GM19193 (cell line): ENCODE data around the gene TMEM54.

Experiments
- POLR2A ChIP-seq: IDR thresholded peaks from 4 replicates; pipeline ENCODE4 v1.6.1; 2011; ENCODE audit not compliant: insufficient read depth, insufficient read length; ENCODE audit errors: extremely low read depth

The TMEM54 gene

DNA sequence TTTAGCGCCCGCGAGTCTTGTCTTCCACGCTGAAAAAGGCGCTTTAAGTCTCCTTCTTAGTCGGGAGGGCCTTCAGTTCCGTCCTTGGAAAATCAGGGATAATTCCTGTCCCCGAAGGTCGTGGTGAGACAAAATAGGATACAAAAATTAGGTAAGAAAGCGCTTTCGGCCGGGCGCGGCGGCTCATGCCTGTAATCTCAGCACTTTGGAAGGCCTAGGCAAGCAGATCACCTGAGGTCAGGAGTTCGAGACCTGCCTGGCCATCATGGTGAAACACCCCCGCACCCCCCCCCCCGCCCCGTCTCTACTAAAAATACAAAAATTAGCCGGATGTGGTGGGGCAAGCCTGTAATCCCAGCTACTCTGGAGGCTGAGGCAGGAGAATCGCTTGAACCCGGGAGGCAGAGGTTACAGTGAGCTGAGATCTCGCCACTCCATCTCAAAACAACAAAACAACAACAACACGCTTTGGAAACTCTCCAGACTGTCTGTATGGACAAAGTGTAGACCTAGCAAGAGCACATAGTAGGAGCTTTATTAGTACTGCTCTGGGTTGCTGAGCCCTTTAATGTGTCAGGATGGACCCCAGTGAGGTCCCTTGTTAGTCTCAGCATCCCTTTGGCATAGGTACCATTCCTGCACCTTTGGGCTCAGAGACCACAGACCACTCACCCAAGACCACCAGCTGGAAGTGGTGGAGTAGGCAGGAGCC lies 790 bp upstream of the TMEM54 start:
- TF ChIP-seq POLR2A, result no peak

DNA sequence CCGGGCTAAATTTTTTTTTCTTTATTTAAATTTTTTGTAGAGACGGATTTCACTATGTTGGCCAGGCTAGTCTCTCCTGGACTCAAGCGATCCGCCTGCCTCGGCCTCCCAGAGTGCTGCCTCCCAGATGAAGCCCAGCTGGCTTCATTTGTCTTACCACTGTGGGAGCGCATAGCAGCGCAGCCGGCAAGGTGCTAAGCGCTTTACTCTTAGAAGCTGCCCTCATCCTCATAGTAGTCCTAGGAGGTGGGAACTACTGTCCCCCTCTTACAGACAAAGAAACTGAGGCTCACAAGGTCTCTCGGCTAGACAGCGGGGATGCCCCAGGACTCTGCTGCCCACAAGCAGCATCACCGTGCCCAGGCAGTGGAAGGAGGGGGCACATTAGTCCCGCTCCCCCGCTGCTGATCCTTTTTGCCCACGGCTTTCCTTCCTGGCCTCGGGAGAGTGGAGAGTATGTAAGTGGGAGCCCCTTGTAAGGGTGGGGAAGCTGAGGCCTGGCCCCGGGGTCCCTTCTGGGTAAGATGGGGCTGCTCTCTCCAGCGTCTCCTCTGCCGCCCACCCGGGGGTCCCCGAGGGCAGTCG lies 726 bp downstream of the TMEM54 start:
- TF ChIP-seq POLR2A, result no peak

DNA sequence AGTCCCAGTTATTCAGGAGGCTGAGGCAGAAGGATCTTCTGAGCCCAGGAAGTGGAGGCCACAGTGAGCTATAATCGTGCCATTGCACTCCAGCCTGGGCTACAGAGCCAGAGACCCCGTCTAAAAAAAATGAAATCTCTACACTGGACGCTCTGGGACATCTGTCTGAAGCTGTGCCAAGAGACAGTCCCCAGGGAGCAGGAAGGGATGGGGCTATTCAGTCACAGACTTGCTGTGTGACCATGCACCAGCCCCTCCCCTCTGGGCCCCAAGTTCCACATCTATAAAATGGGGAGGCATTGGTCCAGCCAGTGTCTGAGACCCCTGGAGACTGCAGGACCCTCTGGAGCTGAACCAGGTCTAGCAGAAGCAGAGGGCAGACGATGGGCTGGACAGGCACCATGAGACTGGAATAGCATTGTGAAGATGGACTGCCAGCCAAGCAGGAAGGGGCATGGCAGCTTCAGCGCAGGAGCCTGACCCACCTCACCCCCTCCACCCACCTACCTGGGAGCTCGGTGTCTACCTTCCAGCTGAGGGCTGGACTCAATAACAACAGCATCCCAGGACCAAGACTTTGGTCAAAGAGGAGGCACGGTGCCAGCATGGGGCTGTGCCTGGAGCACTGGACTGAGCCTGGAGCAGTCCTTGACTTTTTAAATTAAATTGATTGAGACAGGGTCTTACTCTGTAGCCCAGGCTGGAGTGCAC lies 1.4 kb downstream of the TMEM54 start:
- TF ChIP-seq POLR2A, result no peak

DNA sequence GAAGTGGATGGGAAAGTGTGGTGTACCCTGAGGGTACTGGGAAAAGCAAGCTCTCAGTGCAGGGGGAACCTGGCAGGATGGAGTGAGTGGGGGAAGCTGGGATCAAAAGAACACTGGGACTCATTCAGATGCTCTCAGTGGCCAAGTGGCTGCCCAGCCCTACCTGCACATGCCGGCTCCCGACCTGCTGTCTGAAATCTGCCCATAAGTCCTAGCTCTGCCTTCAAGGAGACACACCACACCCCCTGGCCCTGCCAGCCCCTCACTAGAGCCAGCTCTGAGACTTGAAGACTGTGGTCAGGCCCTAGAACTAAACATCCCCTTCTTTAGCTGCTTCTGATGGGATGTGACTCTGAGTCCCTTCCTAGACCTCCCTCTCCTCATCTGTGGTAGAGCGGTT lies 2.2 kb downstream of the TMEM54 start:
- no peak for TF ChIP-seq POLR2A

DNA sequence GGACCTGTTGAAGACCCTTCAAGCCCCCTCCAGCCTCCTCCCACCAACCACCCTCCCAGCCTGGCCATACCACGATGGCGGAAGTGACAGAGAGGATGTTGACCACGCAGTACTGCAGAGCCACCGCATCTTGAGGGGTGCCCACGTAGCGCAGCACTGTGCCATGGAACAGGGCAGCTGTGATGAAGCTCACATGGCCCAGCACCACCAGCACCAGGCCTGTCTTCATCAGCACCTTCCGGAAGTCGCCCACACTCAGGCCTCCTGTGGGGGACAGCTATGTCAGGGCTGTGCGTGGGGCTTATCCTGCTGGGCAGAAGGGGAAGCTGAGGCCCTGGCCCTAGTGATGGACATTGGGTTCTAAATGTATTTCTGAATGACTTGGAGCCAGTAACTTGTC lies 3.1 kb downstream of the TMEM54 start:
- TF ChIP-seq POLR2A, result no peak

DNA sequence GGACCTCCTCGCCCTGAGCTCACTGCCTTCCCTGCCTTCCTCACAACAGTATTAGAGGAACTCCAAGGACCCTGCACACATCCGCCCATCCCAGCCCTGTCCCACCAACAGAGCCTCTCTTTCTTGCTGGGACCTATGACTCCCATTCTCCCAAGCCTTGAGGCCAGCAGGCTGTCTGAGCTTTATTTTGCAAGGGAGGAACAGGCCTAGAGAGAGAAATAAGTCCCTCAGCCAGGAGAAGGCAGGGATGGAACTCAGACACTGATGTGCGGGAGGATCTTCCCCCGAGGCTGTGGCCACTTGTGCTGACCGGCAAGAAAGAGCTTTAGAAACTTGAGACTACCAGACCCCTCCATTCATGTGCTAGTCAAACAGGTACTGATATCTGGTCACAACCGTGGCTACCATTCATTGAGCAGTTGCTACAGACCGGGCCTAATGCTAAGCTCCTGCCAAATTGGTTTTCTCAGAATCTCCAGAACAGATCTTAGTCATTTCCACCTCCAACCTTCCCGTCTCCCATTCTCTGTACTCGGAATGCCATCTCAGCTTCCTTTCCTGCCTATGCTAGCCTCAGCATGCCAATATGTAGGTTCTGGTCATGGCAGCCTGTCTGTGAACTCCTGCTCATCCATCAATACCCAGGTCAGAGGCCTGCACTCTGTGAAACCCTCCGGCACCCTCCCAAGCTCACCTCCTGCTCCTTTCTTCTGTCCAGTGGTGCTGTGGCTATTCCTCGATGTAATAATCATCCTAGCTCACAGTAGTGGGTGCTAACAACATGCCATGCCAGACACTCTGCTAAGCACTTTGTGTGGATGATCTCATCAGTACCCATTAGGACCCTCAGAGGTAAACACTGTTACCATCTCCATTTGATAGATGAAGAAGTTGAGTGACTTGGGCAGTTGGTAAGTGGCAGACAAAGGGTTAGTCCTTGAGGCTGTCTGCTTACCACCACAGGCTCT lies 3.8 kb downstream of the TMEM54 start:
- no peak for TF ChIP-seq POLR2A

DNA sequence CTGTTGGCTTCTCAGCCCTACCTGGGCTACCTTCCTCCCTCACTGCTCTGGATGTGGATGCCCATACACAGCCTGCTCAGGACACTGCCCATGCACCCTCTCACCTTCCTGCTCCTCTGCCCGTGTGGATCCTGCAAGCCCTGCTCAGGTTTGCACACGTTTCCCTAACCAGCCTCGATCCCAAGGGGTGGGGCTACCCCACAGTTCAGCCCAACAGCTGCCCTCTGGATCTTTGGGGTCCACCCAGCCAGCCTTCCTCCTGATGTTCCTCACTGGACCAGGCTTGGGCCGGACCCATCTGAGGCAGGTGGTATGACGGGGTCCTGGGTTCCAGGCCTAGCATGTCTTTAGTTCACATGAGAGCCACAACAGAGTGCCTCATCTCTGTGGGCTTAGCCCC lies 4.7 kb downstream of the TMEM54 start:
- no peak for TF ChIP-seq POLR2A

DNA sequence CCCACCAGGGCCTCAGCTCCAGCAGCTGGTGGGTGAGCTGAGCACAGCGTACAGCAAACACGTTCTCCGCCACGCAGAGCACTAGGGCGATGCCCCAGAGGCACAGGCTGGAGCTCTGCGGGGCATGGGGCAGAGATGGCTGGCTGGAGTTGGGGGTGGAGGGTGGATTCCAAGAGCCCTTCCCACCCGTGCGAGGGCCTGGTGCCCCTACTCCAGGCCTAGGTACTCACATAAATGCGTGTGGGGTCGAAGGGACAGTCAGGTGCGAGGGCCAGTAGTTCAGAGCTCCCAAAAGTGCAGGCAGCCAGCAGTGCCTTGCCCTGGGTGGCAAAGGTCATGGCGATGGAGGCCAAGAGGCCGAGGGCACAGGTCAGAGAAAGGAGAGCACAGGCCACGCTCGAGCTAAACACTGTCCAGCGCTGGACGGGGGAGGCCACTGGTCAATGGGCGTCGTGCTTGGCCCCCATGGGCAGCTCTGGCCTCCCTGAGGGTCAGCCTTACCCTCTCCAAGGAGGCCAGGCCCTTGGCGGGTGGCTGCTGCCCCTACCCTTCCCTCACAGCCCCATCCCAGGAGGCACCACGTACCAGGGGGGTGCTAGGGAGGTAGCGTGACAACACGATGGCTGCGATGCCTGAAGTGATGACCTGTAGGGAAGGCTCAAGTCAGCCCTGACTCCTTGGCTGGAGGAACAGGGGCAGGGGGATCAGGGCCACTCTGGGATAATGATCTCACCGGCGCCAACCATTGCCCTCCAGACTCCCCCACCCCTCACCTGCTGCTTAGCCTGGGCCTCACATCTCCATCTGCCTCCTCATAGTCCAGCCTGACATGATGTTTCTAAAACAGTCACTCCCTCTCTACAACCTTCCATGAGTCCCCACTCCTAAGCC lies 5.6 kb downstream of the TMEM54 start:
- TF ChIP-seq POLR2A, result no peak

DNA sequence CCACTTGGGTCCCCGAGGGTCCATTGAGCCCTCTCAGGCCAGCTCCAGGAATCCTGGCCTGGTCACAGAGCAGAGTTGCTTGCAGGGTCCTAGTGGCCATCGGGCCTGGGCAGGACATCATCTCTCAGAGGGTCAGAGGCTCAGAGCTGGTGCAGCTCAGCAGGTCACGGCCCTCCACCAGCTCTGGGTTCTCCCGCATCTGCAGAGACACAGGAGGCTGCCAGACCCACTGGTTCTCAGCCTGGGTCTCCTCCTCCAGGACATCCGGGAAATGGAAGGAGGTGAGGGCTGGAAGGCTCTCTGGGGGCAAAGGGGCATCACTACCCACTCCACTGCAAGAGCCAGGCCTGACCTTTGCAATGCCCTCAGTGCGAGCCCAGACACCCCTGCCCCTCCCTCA lies 6.5 kb downstream of the TMEM54 start:
- TF ChIP-seq POLR2A, result no peak

DNA sequence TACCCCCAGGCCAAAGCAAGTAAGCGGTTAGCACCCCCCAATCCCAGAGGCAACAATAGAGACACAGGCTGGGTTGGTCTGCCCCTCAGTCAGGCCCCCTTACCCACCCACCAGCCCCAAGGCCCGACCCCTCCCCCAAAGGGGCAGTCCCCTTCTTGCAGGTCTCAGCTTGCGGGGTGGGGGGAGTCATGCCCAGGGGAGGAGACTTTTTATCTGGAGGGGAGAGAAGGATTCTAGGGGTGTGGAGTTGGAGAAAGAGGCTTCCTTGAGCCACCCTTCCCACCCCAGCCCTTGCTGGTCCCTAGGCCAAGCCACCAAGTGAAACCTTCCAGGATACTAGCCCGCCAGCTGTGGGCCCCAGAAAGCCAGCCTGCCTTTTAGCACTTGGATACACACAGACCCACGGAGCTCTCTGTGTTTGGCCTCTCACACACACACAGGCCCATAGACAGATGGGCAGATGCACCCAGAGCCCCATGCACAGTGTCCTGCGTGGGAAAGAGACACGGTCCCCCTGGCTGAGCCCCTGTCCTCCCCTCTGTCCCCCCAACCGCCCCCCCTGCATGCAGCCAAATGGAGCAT lies 7.1 kb downstream of the TMEM54 start:
- TF ChIP-seq POLR2A, result no peak

DNA sequence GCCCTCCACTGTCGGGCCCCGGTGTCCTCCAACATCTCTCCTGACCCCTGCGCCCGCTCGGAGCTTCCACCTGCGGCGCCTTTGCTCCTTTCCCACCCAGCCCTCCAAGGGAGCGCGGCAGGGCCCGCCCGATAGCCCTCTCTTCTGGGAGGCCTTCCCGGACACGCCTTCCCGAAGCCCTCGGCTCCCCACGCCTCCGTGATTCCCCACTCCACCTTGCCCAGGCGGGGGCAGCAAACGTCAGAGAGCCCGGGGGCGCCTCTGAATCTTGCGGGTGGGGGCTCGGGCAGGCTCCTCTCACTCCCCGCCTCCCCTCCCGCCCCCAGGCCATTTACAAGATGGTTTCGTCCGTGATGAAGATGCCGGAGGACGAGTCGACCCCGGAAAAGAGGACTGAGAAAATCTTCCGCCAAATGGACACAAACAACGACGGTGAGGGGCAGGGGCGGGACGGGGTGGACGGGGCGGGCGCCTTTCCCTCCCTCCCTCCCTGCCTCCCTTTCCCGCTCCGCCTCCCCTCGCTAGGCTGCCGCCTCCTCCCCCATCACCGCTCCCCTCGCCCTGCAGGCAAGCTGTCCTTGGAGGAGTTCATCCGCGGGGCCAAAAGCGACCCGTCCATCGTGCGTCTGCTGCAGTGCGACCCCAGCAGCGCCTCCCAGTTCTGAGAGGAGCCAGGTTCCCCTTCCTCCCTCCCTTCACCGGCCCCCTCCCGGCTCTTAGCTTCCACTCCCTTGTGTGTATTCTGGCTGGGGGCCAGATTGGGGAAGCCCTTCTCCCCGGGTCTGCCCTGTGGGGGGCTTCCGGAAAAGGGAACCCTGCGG lies 7.8 kb downstream of the TMEM54 start:
- TF ChIP-seq POLR2A, result no peak

DNA sequence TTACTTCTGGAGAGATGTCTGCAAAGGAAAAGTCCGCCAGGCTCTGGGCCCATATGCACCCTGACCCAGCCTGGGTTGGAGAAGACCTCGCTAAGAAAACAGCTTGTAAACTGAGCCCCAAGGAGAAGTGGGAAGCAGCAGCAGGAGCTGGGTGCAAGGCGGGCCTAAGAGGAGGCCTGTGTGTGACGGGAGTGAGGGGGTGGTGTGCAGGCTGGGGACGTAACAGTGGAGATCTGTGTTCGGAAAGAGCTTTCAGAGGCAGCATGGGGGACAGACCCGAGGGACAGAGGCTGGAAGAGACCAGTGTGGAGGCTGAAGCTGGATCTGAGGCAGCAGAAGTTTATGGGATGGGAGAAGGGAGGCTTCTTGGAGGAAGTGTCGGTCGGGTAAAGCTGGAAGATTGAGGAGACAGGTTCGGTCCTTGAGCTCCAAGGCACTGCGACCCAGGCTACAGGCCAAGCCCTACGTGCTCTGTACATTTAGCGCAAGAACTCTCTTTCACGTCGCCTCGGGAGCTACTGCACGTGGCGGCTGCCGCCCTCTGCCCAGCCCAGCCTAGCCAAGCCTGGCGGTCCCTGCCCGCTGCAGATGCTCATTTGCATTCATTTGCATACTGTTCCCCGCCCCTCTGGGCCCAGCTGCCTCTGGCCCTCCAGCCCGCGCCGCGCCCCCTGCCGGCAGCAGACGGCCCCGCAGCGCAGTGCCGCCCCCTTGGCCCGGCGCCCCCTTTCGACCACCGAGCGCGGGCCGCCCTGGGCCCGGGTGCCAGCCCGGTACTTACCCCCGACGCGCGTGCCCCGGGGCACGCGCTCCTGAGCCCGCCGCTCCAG lies 8.6 kb downstream of the TMEM54 start:
- TF ChIP-seq POLR2A, result no peak

DNA sequence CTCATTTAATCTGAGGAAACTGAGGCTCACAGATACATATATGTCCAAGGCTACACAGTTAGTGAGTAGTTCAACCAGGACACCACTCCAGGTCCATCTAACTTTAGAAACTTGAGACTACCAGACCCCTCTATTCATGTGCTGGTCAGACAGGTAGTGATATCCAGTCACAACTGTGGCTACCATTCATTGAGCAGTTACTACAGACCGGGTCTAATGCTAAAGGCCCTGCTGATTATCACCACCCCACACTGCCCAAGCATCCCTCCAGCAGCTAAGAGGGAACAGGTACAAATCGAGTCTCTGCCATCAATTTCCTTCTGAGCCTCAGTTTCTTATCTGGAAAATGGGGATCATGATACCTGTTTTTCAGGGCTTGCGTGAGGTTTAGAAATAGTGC lies 9.6 kb downstream of the TMEM54 start:
- no peak for TF ChIP-seq POLR2A

DNA sequence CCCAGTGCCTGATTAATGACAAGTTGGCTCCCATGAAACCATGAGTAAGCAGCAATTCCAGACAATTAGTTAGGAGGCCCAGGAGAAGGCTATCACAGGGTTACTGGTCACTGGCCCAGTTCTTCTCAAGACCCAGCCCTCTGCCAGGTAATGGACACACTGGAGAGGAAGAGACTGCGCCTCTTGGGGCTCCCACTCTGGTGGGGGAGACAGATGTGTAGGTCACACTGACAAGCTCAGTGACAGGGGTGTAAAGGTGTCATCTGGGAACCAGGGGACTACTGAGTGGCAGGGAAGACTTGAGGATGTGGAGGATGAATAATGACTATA lies 10.0 kb downstream of the TMEM54 start:
- no peak for TF ChIP-seq POLR2A
